Stimulated activated naive CD8-positive, alpha-beta T cell treated with anti-CD3 and anti-CD28 coated beads, Interleukin-15, Interleukin-2, amounts not matched to agents 100 U/mL and 50 U/mL, for 24 hours (primary cell): ENCODE data around the gene MCF2L.

Source experiments
- ATAC-seq: fragments of 150-1000 bp; cut with Tn5 transposase; one replicate; pipeline ENCODE4 v1.10.0; 2021
- DNase-seq: peaks from one replicate; pipeline ENCODE4 v3.0.0; 2021

MCF2L gene

GRCh38 chr13:112998521-112999280, 29.7 kb downstream of the MCF2L start:
- ATAC-seq (no peak), DNase-seq (no peak)

- no peak for ATAC-seq
Observed at GRCh38 chr13:112999414-113000177, 30.6 kb downstream of the MCF2L start.

GRCh38 chr13:113000575-113000974, 31.6 kb downstream of the MCF2L start:
- DNase-seq (no peak), ATAC-seq (no peak)

More at GRCh38 chr13:112999414-113000177, 30.6 kb downstream of the MCF2L start:
- no peak for DNase-seq

- DNase-seq (no peak), ATAC-seq (peak; percentile 8)
Observed at GRCh38 chr13:113001241-113002140, 32.5 kb downstream of the MCF2L start.

DNA sequence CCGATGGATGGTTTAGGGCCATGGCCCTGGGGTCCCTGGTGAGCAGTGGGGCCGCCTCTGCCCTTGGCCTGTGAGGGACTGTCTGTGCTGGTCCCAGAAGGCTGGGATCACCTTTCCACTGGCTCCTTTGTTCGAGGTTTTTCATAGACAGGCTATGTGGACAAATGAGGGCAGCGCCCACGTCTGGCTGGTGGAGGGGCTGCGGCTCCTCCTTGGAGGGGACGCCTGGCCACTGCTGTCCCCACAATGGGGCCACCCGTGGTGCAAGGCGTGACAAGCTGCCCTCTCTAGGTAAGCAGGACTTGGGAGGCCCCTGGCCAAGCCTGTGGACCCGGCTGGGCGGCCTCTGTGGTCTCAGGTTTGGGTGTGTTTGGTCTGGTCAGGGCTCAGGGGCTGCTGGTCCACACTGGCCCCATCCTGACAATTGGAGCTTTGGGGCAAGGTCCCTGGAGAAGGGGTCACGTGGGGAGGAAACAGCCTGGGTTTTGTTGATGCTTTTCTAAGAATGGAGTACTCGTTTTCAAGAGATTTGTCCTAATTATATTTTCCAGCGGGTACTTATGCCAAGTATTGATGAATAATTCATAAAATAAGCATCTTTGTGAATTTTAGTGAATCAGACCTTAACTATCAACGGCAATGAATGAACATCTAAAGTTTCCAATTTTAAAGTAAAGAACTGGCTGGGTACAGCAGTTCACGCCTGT, 33.3 kb downstream of the MCF2L start:
- DNase-seq, result no peak
- no peak for ATAC-seq

DNA sequence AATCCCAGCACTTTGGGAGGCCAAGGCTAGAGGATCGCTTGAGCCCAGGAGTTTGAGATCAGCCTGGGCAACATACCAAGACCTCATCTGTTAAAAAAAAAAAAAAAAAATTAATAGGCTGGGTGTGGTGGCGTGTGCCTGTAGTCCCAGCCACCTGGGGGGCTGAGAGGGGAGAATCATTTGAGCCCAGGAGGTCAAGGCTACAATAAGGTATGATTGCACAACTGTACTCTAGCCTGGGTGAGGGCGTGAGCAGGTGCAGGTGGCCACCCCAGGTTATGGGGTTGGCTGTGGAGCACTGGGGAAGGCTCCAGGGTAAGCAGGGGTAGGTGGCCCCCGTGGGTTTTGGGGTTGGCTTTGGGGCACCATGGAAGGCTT, 33.9 kb downstream of the MCF2L start:
- DNase-seq, result no peak
- no peak for ATAC-seq

DNA sequence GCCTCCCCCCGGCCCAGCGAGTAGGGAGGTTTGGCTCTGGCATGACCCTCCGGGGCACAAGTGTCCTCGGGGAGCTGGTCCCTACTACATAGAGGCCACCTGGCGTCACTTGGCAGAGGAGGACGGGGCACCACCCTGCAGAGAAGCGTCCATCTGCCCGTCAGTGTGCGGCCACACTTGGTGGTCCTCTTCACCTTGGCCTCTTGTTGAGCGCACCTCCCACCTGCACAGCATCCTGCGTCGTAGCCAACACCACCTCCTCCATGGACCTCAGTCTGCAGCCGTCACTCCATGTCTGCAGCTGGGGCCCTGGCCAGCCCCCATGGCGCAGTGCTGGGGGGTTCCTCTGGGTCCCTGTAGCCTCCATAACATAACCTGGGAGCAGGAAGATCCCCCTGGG, 35.1 kb downstream of the MCF2L start:
- ATAC-seq (no peak), DNase-seq (no peak)

DNA sequence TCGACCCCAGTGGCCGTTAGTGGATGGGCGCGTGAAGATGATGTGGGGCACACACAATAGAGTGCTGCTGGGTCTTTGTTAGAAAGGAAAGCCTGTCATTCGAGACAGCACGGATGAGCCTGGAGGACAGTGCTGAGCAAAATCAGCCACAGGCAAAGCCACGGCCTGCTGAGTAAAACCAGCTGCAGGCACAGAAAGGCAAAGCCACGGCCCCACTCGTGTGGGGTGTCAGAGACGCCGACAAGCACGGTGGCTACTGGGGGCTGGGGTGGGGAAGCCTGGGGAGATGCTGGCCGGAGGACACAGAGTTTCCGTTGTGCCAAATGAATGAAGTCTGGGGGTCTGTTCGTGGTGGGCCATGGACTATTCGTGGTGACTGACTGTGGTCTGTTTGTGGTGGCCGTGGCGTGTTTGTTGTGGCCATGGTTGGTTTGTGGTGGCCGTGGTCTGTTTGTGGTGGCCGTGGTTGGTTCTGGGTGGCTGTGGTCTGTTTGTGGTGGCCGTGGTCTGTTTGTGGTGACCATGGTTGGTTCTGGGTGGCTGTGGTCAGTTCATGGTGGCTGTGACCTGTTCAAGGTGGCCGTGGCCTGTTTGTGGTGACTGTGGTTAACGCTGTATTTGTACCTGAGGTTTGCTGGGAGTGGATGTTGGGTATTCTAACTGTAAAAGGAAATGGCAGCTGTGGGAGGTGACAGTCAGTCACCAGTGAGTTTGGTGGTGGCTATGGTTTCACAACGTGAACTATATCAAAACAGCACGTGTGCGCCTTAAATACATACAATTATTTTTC, 36.3 kb downstream of the MCF2L start:
- DNase-seq, result no peak
- no peak for ATAC-seq

DNA sequence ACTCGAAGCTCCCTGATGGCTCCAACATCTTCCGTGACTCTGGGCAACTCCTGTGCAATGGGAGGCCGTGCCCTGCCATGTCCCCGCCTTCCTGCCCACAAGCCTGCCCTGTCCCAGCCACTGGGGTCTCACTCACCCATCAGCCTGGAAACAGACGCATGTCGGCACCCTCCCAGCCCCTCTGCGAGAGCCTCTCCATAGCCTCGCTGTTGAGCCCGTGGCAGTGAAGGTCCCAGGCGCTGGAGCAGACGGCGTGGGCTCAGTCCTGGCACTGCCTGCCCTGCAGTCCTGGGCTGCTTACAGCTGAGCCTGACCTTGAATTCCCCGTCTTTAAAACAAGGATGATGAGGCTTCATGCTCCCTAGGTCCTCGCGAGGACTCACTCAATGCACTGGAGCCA, 37.0 kb downstream of the MCF2L start:
- DNase-seq, result no peak
- ATAC-seq, result no peak

GRCh38 chr13:113006660-113007059, 37.6 kb downstream of the MCF2L start:
- ATAC-seq, result no peak

DNA sequence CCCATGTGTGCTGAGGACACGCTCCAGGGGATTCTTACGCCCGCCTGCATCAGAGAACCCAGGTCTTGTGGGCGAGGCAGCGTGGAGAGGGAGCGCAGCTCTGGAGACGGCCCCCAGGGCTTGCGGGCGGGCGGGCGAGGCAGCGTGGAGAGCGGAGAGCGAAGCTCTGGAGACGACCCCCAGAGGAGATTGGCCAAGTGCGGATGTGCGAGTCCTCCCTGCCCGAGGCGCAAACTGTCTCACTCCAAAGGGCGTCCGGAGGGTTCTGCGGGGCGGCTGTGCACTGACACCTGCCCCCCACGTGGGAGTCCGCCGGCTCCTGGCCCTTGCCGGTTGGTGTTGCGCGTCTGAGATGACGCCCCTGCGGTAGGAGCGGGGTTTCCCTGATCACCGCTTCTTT, 39.8 kb downstream of the MCF2L start:
- no peak for DNase-seq
- no peak for ATAC-seq

More at GRCh38 chr13:113006660-113007059, 37.6 kb downstream of the MCF2L start:
- no peak for DNase-seq

- ATAC-seq (no peak), DNase-seq (no peak)
Observed at GRCh38 chr13:113009743-113010509, 40.9 kb downstream of the MCF2L start.

GRCh38 chr13:113010510-113010865, 41.5 kb downstream of the MCF2L start:
- no peak for ATAC-seq
- no peak for DNase-seq

GRCh38 chr13:113013303-113013702, 44.3 kb downstream of the MCF2L start:
- DNase-seq (no peak), ATAC-seq (no peak)

DNA sequence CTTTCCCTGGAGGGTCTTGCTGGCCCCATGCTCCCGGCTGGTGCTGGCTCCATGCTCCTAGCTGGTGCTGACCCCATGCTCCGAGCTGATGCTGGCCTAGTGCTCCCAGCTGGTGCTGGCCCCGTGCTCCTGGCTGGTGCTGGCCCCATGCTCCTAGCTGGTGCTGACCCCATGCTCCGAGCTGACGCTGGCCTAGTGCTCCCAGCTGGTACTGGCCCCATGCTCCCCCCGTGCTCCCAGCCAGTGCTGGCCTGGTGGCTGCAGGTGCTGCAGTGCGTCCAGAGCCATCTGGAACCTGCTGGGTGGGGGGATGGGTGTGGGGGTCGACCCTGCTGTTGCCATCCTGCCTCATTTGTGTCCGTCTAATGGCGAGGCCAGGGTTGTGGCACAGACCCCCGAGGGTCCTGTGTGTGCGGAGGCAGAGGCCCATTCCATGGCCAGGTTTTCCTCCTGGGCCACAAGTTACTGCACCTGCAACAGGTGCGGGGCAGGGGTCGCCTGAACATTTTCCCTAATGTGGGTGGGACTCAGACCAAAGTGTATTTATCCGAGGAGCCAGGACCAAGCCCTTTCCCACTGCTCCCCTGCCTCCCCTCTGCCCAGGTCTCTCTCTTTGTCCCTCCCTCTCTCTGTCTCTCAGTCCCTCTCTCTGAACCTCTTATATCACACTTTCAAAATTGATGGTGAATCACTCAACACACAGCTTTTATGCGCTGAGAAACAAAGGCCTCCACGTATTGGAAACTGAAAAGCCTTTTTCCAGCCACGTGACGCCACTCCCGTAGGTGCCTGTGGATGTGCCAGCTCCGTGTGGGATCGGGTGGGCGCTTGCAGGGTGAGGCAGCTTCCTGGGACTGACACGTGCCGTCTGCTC, 45.1 kb downstream of the MCF2L start:
- no peak for DNase-seq

GRCh38 chr13:113014752-113015745, 46.0 kb downstream of the MCF2L start:
- no peak for DNase-seq
- no peak for ATAC-seq

More for the DNA sequence above, 45.1 kb downstream of the MCF2L start:
- ATAC-seq, result no peak

DNA sequence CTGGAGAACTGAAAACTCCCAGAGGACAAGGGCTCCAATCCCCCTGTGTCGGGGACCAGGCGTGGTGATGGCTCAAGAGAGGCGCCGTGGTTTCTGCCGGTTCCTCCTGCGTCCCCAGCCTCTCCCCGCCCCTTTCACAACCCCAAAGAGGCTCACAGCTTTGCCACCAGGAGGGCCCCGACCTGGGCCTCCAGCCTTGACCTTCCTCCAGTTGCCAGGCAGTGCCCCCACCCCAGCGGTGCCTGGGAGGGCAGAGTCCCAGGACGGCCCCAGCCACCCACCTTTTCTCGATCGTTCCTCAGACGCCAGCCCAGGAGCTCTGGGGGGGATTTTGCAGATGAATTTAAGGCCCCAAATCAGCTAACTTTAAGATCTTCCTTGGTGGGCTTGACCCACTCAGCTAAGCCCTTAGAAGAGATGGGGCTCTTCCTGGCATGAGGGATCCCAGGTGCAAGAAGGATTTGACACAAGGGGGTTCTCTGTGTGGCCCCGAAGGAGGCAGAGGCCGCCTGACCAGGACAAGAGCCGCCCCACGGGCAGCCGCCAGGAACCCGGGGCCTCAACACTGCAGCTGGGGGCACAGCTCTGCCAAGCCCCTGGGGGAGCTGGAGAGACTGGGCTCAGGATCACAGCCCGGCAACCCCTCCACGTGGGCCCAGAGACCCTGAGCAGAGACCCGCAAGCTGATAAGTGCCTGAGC, 47.0 kb downstream of the MCF2L start:
- ATAC-seq, result no peak
- no peak for DNase-seq
